GM23248 (cell line): ENCODE data around the gene OR10T2.

Experiments used
- EZH2 ChIP-seq: fragments of 200-600 bp; sonication (generic); IDR thresholded peaks from 2 replicates; pipeline ENCODE4 v1.6.1; 2018; ENCODE audit warnings: antibody characterized with exemption, mild to moderate bottlenecking; ENCODE audit not compliant: insufficient read depth, poor library complexity, severe bottlenecking
- EZH2phosphoT487 ChIP-seq: fragments of 200-600 bp; sonication (generic); IDR thresholded peaks from 2 replicates; pipeline ENCODE4 v1.6.1; 2018; ENCODE audit warnings: antibody characterized with exemption, moderate library complexity, mild to moderate bottlenecking, low read depth; ENCODE audit not compliant: insufficient read depth

- TF ChIP-seq EZH2, result no peak
- TF ChIP-seq EZH2phosphoT487, result no peak
These were observed 42.6 kb downstream of the OR10T2 start for GRCh38 chr1:158356616-158357015.
